A673 (cell line): Measurements from ENCODE around the gene SLC1A1.

Source experiments
- EZH2 ChIP-seq: fragments of 200-600 bp; sonication (generic); IDR thresholded peaks from 2 replicates; pipeline ENCODE4 v1.6.1; 2017; ENCODE audit warnings: borderline replicate concordance, low read depth, mild to moderate bottlenecking, mixed read lengths, antibody characterized with exemption, low read length; ENCODE audit not compliant: poor library complexity, severe bottlenecking
- TF ChIP-seq, protein P1 (sequence below): fragments of 300-800, 200-600 bp; sonication (generic); conservative IDR thresholded peaks from 2 replicates; pipeline ENCODE4 v1.5.1; 2017; ENCODE audit warnings: low read depth, mild to moderate bottlenecking, antibody characterized with exemption, low read length, moderate library complexity, mixed read lengths

GRCh38 chr9:4615778-4616177 is 125.5 kb downstream of the SLC1A1 start:
- TF ChIP-seq, protein P1, sequence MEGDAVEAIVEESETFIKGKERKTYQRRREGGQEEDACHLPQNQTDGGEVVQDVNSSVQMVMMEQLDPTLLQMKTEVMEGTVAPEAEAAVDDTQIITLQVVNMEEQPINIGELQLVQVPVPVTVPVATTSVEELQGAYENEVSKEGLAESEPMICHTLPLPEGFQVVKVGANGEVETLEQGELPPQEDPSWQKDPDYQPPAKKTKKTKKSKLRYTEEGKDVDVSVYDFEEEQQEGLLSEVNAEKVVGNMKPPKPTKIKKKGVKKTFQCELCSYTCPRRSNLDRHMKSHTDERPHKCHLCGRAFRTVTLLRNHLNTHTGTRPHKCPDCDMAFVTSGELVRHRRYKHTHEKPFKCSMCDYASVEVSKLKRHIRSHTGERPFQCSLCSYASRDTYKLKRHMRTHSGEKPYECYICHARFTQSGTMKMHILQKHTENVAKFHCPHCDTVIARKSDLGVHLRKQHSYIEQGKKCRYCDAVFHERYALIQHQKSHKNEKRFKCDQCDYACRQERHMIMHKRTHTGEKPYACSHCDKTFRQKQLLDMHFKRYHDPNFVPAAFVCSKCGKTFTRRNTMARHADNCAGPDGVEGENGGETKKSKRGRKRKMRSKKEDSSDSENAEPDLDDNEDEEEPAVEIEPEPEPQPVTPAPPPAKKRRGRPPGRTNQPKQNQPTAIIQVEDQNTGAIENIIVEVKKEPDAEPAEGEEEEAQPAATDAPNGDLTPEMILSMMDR = no peak
- TF ChIP-seq EZH2 = no peak
